ENCODE data around the gene NCOA3.

GRCh38 chr20:47629907-47630306 lies 128.2 kb downstream of the NCOA3 start:
- TF ChIP-seq, protein P1, sequence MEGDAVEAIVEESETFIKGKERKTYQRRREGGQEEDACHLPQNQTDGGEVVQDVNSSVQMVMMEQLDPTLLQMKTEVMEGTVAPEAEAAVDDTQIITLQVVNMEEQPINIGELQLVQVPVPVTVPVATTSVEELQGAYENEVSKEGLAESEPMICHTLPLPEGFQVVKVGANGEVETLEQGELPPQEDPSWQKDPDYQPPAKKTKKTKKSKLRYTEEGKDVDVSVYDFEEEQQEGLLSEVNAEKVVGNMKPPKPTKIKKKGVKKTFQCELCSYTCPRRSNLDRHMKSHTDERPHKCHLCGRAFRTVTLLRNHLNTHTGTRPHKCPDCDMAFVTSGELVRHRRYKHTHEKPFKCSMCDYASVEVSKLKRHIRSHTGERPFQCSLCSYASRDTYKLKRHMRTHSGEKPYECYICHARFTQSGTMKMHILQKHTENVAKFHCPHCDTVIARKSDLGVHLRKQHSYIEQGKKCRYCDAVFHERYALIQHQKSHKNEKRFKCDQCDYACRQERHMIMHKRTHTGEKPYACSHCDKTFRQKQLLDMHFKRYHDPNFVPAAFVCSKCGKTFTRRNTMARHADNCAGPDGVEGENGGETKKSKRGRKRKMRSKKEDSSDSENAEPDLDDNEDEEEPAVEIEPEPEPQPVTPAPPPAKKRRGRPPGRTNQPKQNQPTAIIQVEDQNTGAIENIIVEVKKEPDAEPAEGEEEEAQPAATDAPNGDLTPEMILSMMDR (conservative IDR thresholded peaks at IDR 0.05; ENCODE audit: low read depth in 2 of 2) = no peak
- TF ChIP-seq REST (IDR thresholded peaks at IDR 0.05; ENCODE audit: unreplicated experiment) (no peak), CREB1 (CRISPR knock-in tag; IDR thresholded peaks at IDR 0.05; ENCODE audit: low read depth) (no peak), JUNB (IDR thresholded peaks at IDR 0.05; ENCODE audit: unreplicated experiment) (no peak), EZH2 (IDR thresholded peaks at IDR 0.05; ENCODE audit: low read depth, unreplicated experiment) (no peak), EZH2phosphoT487 (IDR thresholded peaks at IDR 0.05; ENCODE audit: unreplicated experiment) (no peak)

Measured in GM23338 (cell line).